Measurements from ENCODE around the gene MSTO1. TPM values are rescaled to one million over a fixed set of nuclear protein-coding genes. Genes with fewer than 3 reads are reported as not detected.
"Not testable (repeated sequence)": the region's sequence is repeated elsewhere in the genome, so short reads cannot be mapped to it uniquely, and the experiment has no call there.

Gene MSTO1
- total RNA-seq (10 to 100 TPM; 49.2 to 60.1 TPM), total RNA-seq (14.1 to 25.7 reads per million in 2 donors)

DNA sequence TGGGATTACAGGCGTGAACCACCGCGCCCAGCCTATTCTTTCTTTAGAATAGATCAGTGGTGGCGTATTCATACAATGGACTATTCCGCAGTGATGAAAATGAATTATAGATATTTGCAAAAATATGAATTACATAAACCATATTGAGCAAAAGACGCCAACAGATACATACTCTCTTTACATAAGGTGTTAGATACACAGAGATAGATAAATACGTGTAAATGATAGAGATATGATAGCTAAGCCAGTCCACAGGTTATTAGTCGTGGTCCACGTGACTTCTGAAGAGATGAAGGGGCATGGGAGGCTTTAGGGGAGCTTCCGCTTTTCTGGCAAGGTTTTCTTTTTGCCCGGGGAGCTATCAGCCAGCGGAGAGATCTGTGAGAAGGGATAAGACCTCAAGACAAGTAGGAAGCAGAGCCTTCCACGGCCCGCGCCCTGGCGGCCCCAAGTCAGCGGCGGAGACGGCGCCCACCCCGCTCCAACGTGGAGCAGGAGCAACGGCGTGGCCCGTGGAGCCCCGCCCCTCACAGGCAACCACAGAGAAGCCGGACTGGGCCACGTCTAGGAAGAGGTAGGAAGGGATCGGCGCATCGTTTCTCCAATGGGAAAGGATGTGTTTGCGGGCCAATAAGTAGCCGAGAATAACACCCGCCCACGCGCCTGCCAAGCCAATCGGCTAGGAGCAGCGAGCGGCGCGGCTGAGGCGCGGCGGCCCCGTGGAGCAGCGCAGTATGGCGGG, at the start of gene MSTO1:
Gene MSTO1, plus strand, starts transcription at position 704 of the 742 bp plus-strand sequence. Its CDS starts 31 bp downstream, at position 735.
- no peaks in the 10 kb centered on the region for H3K9me3 ChIP-seq (ENCODE audit: control insufficient read depth, low read length, poor library complexity, severe bottlenecking)
- H3K4me3 Mint-ChIP-seq: peak within 1 kb of the TSS; percentile 96
- DNase-seq (peak; percentile 77 to 89 (median 83)), ATAC-seq (peak; percentile 98)
- H3K36me3 Mint-ChIP-seq (ENCODE audit: low read depth): peaks cover 4% of the 10 kb centered on the region
- H3K27ac Mint-ChIP-seq: peak within 1 kb of the TSS; percentile 92
- H3K4me1 Mint-ChIP-seq: peaks cover 7% of the 10 kb centered on the region
- H3K27me3 Mint-ChIP-seq: no peaks in the 10 kb centered on the region

DNA sequence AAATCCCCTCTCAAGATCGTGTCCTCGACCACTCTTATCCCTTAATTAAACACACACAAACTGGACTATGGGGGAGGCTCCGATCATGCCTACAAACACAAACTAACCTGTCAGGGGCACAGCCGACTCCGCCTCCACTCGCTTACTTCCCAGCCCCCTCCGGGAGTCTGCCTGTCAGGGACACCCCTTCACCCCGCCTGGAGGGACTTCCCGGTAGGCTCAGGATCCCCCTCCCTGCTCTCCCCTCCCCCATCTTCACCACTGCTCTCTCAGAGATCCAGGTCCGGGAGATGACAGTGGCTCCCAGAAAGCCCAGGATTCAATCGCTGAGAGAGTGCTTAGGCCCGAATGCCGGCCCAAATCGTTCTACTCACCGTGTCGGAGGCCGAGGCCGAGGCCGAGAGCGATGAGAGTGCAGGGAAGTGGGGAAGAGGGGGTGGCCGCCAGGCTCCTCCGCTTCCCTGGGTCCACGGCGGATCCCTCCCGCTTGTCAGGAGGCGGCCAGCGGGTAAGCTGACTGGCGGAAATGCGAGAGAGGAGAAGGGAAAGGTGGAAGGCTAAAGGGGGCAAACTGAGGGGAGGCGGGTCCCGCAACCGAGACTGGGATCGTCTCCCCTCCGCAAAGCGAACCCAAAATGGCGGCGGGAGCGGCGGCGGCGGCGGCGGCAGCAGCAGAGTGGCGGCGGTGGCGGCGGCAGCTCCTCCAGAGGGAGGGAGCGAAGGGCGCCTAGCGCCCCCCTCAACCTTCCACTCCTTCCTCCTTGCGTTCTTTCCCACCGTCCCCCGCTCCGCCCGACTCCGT, 48.0 kb upstream of the MSTO1 start:
- H3K9me3 ChIP-seq (ENCODE audit: control insufficient read depth, low read length, poor library complexity, severe bottlenecking); H3K36me3 Mint-ChIP-seq (ENCODE audit: low read depth); H3K27me3 Mint-ChIP-seq: not testable (repeated sequence)
- peak overlapping the region; percentile 96 for H3K27ac Mint-ChIP-seq
- peaks cover 32% of the 10 kb centered on the region for H3K4me1 Mint-ChIP-seq
- peak overlapping the region; percentile 98 for H3K4me3 Mint-ChIP-seq
- peak; percentile 55 to 59 (median 55) for DNase-seq
- ATAC-seq: peak; percentile 45

DNA sequence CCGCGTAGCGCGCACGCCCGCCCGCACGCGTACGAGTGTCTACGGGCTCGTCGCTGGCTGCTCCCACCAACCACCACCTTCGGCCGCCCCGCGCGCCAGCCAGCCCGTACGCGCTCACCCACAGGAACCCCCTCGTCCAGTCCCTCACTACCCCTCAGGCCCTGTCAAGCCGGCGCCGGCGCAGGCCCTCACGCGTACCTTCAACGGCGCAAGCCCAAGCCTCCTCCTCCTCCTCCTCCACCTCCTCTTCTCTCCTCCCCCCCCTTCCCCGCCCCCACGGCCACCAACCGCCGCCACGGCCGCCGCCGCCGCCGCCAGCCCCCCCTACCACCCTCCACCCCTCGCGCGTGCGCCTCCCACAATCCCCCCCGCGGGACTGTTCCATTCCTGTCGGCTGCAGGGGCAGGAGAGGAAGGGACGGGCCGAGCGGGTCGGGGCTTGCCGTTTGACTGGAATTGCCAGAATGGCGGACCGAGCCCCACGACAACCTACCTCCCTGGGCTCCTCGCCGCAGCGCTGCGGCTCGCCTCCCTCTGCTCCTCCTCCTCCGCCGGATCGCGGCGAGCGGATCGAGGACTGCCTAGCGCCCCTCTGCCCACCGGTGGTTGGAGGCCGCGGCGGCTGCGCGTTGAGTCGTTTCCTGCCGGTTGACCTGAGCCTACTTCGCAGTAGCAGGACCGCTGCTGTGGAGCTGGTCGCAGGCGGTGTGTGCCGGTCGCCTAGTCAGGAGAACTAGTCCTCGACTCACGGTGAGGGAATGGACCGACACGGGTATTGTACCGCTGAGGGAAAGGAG, 47.2 kb upstream of the MSTO1 start, which contains the start of gene ASH1L:
Gene ASH1L, minus strand, starts transcription at position 223 of the 796 bp plus-strand sequence. CDS start 41,284 bp downstream, outside the sequence.
- peaks cover 31% of the 10 kb centered on the region for H3K4me1 Mint-ChIP-seq
- peaks cover 4% of the 10 kb centered on the region for H3K36me3 Mint-ChIP-seq (ENCODE audit: low read depth)
- no peaks in the 10 kb centered on the region for H3K27me3 Mint-ChIP-seq
- DNase-seq: peak; percentile 85 to 87 (median 87)
- peak within 1 kb of the TSS; percentile 96 for H3K27ac Mint-ChIP-seq
- peak; percentile 78 for ATAC-seq
- H3K4me3 Mint-ChIP-seq: peak within 1 kb of the TSS; percentile 98
- H3K9me3 ChIP-seq (ENCODE audit: control insufficient read depth, low read length, poor library complexity, severe bottlenecking): no peaks in the 10 kb centered on the region

DNA sequence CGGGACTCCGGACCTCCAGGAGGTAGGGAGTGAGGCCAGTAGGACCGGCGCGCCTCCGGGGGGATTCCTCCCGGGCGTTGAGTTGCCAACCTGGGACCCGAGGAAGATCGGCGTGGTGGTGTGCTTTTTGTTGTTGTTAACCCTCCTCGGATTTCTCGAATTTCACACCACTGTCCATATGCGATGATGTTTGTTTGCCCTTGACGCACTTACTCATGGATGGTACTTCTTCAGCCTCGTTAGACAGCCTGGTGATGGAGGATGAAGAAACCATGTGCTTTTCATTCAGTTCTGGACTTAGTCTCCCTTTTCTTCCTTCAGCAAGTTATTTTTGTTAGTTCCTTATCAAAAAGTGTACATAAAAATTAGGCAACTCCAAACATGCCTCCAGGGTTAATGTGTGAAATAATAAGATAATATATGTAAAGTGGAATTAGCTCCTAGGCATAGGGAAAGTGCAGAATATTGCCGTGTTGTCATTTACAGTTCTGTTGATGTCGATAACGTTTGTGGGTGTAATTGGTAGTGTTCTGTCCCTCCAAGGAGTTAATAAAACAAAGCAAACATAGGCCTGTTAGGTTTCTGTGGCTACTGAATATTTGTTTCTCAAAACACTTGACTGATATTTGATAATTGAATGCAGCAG, 46.5 kb upstream of the MSTO1 start:
- peak overlapping the region; percentile 98 for H3K4me3 Mint-ChIP-seq
- H3K27ac Mint-ChIP-seq: peak overlapping the region; percentile 96
- DNase-seq; H3K9me3 ChIP-seq (ENCODE audit: control insufficient read depth, low read length, poor library complexity, severe bottlenecking); H3K27me3 Mint-ChIP-seq; H3K36me3 Mint-ChIP-seq (ENCODE audit: low read depth): not testable (repeated sequence)
- peak; percentile 12 for ATAC-seq
- peaks cover 27% of the 10 kb centered on the region for H3K4me1 Mint-ChIP-seq

DNA sequence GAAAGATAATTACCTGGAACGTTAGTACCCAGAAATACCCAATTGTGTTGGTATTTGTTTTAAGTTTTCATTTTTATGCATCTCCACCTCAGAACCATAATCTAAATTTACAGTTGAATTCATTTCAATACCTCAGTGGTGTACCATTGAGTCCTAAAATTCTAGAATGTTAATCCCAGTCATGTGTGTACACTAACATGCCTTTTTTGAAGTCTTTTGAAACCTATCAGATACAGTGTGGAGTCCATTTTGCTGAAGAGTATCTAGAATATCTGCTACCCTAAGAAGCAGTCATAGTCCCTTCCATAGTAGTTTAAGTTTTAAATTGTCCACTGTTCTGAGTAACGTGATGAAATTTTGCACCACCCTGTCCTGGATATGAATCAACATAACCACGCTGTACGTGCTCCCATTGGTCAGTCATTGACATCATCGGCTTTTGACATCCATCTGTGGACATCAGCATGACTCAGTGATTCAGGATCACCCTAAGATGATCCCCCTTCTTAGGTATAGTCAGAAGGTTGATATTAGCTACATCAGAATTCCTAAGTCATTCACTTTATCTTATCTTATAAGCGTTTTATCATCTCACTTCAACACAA, 39.9 kb upstream of the MSTO1 start:
- DNase-seq (no peak), ATAC-seq (no peak)
- no peaks in the 10 kb centered on the region for H3K27me3 Mint-ChIP-seq
- H3K4me3 Mint-ChIP-seq: no peak overlapping the region
- H3K4me1 Mint-ChIP-seq: peaks cover 6% of the 10 kb centered on the region
- no peak overlapping the region for H3K27ac Mint-ChIP-seq
- H3K36me3 Mint-ChIP-seq (ENCODE audit: low read depth): no peaks in the 10 kb centered on the region
- H3K9me3 ChIP-seq (ENCODE audit: control insufficient read depth, low read length, poor library complexity, severe bottlenecking): no peaks in the 10 kb centered on the region

DNA sequence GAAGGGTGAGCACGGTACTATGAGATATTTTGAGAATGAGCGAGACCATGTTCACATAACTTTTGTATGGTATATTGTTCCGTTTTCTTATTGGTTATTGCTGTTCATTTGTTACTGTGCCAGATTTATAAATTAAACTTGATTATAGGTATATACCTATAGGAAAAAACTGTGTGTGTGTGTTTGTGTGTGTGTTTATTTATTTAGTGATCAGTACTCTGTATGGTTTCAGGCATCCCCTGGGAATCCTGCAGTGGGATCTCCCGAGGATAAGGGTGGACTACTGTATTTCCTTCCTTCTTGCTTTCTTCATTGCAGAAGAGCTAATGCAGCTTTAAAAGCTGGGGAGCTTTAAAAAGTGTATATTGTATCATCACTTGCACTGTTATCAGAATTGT, 39.4 kb upstream of the MSTO1 start:
- Mint-ChIP-seq H3K4me3 (no peak overlapping the region), H3K36me3 (ENCODE audit: low read depth) (no peaks in the 10 kb centered on the region), H3K4me1 (peaks cover 6% of the 10 kb centered on the region), H3K27me3 (no peaks in the 10 kb centered on the region), H3K27ac (peak overlapping the region; percentile 43)
- no peak for DNase-seq
- ATAC-seq: no peak
- no peaks in the 10 kb centered on the region for H3K9me3 ChIP-seq (ENCODE audit: control insufficient read depth, low read length, poor library complexity, severe bottlenecking)

DNA sequence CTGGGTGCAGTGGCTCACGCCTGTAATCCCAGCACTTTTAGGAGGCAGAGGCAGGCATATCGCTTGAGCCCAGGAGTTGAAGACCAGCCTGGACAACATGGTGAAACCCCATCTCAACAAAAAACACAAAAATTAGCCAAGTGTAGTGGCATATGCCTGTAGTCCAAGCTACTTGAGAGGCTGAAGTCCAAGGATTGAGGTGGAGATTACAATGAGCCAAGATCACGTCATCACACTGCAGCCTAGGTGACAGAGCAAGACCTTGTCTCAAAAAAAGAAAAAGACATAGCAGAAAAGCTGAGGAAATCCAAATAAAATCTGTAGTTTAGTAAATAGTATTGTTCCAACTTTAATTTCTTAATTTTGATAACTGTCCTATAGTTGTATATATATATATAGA, 35.9 kb upstream of the MSTO1 start:
- H3K9me3 ChIP-seq (ENCODE audit: control insufficient read depth, low read length, poor library complexity, severe bottlenecking): no peaks in the 10 kb centered on the region
- Mint-ChIP-seq H3K4me3 (no peak overlapping the region), H3K27me3 (no peaks in the 10 kb centered on the region), H3K27ac (no peak overlapping the region), H3K36me3 (ENCODE audit: low read depth) (no peaks in the 10 kb centered on the region), H3K4me1 (peaks cover 6% of the 10 kb centered on the region)
- no peak for ATAC-seq
- no peak for DNase-seq

DNA sequence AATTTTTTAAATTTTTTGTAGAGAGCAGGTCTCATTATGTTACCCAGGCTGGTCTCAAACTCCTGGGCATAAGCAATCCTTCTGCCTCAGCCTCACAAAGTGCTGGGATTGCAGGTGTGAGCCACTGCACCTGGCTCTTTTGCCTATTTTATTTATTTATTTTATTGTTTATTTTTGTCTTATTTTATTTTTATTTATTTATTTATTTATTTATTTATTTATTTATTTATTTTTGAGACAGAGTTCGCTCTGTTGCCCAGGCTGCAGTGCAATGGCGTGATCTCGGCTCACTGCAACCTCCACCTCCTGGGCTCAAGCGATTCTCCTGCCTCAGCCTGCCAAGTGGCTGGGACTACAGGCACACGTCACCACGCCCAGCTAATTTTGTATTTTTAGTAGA, 34.4 kb upstream of the MSTO1 start:
- not testable (repeated sequence) for H3K9me3 ChIP-seq (ENCODE audit: control insufficient read depth, low read length, poor library complexity, severe bottlenecking); H3K36me3 Mint-ChIP-seq (ENCODE audit: low read depth); DNase-seq; H3K4me3 Mint-ChIP-seq; H3K4me1 Mint-ChIP-seq; H3K27ac Mint-ChIP-seq; H3K27me3 Mint-ChIP-seq; ATAC-seq

DNA sequence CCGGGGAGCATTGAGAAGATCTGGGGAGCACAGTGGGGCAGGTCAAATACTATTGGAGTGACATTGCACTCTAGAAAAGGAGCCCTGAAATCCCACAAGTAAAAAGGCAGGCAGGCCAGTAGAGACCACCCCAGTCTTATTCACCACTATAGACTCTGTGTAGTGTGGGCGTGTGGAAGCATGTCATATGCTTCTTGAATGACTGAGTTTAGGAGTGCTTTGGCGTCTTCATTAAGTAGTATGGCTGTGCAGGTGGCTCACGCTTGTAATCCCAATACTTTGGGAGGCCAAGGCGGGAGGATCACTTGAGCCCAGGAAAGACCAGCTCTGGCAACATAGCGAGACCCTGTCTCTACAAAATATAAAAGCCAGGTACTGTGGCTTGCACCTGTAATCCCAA, 26.2 kb upstream of the MSTO1 start:
- not testable (repeated sequence) for H3K9me3 ChIP-seq (ENCODE audit: control insufficient read depth, low read length, poor library complexity, severe bottlenecking); ATAC-seq; H3K27me3 Mint-ChIP-seq; DNase-seq; H3K4me3 Mint-ChIP-seq; H3K27ac Mint-ChIP-seq; H3K4me1 Mint-ChIP-seq; H3K36me3 Mint-ChIP-seq (ENCODE audit: low read depth)

DNA sequence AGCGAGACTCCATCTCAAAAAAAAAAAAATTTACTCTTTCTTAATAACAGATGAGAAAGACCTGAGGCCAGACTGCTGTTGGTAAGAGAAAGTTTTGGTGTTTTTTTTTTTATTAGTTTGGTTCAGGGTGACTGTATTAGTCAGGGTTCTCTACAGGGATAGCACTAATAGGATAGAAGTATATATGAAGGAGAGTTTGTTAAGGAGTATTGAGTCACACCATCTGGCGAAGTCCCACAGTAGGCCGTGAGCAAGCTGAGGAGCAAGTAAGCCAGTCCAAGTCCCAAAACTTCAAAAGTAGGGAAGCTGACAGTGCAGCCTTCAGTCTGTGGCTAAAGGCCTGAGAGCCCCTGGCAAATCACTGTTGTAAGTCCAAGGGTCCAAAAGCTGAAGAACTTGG, 20.7 kb upstream of the MSTO1 start:
- not testable (repeated sequence) for H3K9me3 ChIP-seq (ENCODE audit: control insufficient read depth, low read length, poor library complexity, severe bottlenecking); H3K27me3 Mint-ChIP-seq; ATAC-seq; DNase-seq; H3K4me1 Mint-ChIP-seq; H3K27ac Mint-ChIP-seq; H3K36me3 Mint-ChIP-seq (ENCODE audit: low read depth); H3K4me3 Mint-ChIP-seq

DNA sequence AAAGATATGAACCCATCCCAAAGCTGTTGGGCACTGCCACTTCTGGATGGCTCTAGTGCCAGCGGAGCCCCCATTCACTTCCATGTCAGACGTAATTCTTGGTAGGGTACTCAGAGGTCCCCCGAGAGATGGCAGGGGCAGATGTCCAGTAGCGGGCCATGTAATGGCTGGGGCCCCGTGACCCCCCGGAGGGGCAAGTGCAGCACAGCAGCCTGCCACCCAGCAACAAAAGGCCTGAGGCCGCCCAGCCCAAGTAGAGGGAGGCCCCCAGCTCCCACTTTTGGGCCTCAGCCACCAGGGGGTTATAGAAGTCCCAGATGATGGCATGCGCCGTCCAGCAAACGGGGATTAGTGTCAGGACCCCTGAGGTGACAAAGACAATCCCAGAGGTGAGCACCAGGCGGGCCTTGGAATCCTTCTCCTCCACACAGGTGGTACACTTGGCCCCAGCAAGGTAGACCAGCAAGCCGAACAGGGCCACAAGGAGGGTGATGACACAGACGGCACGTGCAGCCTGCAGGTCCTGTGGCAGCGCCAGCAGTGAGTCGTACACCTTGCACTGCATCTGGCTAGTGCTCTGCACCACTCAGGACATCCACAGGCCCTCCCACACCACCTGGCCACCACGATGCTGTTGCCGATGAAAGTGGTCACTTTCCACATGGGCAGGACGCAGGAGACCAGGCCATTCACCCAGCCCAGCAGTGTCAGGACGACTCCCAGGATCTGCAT, 19.3 kb upstream of the MSTO1 start:
- H3K36me3 Mint-ChIP-seq (ENCODE audit: low read depth); H3K4me1 Mint-ChIP-seq; DNase-seq; H3K4me3 Mint-ChIP-seq; ATAC-seq; H3K27me3 Mint-ChIP-seq; H3K9me3 ChIP-seq (ENCODE audit: control insufficient read depth, low read length, poor library complexity, severe bottlenecking); H3K27ac Mint-ChIP-seq: not testable (repeated sequence)

DNA sequence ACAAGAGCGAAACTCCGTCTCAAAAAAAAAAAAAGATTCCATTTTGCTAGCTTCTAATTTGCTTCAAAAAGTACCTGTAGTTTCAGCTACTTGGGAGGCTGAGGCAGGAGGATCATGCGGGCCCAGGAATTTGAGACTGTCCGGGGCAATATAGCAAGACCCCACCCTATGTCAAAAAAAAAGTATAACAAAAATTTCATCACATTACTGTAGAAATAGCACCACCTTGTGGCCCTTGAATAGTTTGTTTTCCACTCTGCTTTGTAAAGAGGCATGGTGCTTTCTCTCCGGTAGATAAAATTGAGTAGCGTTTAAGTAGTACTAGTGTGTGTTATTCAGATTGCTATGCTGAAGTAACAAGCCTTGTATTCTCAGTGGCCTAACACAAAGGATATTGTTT, 18.2 kb upstream of the MSTO1 start:
- no peak overlapping the region for H3K27ac Mint-ChIP-seq
- peak; percentile 69 for ATAC-seq

More for the DNA sequence above, 18.2 kb upstream of the MSTO1 start:
- Mint-ChIP-seq H3K4me1 (peaks cover 4% of the 10 kb centered on the region), H3K4me3 (no peak overlapping the region), H3K36me3 (ENCODE audit: low read depth) (no peaks in the 10 kb centered on the region), H3K27me3 (no peaks in the 10 kb centered on the region)
- no peaks in the 10 kb centered on the region for H3K9me3 ChIP-seq (ENCODE audit: control insufficient read depth, low read length, poor library complexity, severe bottlenecking)
- DNase-seq: peak in 1 of 3 donors; percentile 10
